Stimulated activated naive B cell treated with anti-CD40 and anti-IgM and Interleukin-4, amounts not matched to agents 10 μg/mL and 1 μg/mL and 100 μg/mL, for 72 hours (primary cell): ENCODE results near the gene MMP28.

Experiments used
- ATAC-seq, 2 donors: fragments of 150-1000 bp; cut with Tn5 transposase; replicated peaks; 2 replicates each; pipeline ENCODE4 v1.10.0; 2021; ENCODE audit warnings: moderate library complexity in 1 of 2
- DNase-seq: peaks from one replicate; pipeline ENCODE4 v3.0.0; 2021
- H3K27ac Mint-ChIP-seq: one replicate; pipeline ENCODE4 v1.8.0; 2022; ENCODE audit warnings: mild to moderate bottlenecking, mixed read lengths
- H3K27me3 Mint-ChIP-seq, 2 donors: one replicate each; pipeline ENCODE4 v1.8.0; 2022; ENCODE audit warnings: mixed read lengths in 2 of 2
- H3K36me3 Mint-ChIP-seq, 2 donors: one replicate each; pipeline ENCODE4 v1.8.0; 2022; ENCODE audit warnings: mixed read lengths in 2 of 2, mild to moderate bottlenecking in 1 of 2
- H3K4me1 Mint-ChIP-seq, 2 donors: one replicate each; pipeline ENCODE4 v1.8.0; 2022; ENCODE audit warnings: mixed read lengths in 2 of 2, mild to moderate bottlenecking in 1 of 2
- H3K4me3 Mint-ChIP-seq, 2 donors: one replicate each; pipeline ENCODE4 v1.8.0; 2022; ENCODE audit warnings: mild to moderate bottlenecking in 2 of 2, mixed read lengths in 2 of 2, moderate library complexity in 1 of 2
- H3K9me3 Mint-ChIP-seq, 2 donors: one replicate each; pipeline ENCODE4 v1.8.0; 2022; ENCODE audit warnings: mixed read lengths in 2 of 2, mild to moderate bottlenecking in 1 of 2

The MMP28 gene

DNA sequence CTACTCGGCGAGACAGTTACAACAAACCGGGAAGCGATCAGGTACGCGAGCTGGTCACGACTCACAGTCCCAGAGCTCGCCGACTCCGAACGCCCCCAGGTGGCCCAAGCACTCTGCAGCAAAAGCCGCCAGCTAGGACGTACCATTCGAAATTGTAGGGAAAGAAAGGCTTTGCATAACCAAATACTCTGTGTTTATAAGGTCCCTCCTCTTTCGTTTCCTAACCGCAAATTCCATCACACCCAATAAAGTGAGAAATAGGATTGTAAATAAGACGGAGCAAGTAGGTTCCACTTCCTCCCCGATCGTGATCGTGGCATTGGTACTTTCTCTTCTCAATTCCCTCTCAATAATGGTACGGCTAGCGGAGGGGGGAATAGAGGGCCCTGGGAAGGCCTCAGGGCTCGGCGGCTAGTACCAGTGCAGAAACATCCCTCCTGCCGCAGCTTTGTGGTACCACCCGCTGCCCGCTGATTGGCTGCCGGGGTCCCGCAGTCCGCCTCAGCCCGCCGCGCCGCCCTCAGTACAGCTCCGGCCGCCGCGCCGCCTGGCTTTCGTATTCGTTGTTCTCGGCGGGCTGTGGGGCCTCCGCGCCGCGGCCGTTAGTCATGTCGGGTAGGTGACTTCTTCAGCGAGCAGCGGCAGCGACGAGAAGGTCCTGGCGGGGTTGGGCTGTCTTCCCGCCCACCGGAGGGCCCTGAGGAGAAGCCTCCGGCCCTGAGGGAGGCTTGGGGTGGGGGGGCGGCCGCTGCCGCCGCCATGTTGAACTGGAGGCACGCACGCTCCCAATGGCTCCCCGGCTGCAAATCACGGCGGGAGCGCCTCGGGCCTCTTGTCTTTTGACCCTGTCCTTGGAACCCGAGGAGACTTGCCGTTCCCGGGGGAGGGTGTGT, 13.8 kb upstream of the MMP28 start, which contains the start of gene TAF15:
TAF15 (plus strand) TSS at position 523 of the 893 bp plus-strand sequence; CDS start at position 609, 86 bp downstream.
- H3K4me3 Mint-ChIP-seq = peak within 1 kb of the TSS; percentile 89 to 98
- no peaks in the 10 kb centered on the region for H3K27me3 Mint-ChIP-seq
- H3K4me1 Mint-ChIP-seq = peaks cover 20 to 38% of the 10 kb centered on the region in 2 donors
- peak; percentile 92 to 93 for ATAC-seq
- H3K27ac Mint-ChIP-seq = peak within 1 kb of the TSS; percentile 99
- peak; percentile 96 for DNase-seq
- H3K36me3 Mint-ChIP-seq = peaks cover 2 to 15% of the 10 kb centered on the region in 2 donors
- no peaks in the 10 kb centered on the region for H3K9me3 Mint-ChIP-seq

DNA sequence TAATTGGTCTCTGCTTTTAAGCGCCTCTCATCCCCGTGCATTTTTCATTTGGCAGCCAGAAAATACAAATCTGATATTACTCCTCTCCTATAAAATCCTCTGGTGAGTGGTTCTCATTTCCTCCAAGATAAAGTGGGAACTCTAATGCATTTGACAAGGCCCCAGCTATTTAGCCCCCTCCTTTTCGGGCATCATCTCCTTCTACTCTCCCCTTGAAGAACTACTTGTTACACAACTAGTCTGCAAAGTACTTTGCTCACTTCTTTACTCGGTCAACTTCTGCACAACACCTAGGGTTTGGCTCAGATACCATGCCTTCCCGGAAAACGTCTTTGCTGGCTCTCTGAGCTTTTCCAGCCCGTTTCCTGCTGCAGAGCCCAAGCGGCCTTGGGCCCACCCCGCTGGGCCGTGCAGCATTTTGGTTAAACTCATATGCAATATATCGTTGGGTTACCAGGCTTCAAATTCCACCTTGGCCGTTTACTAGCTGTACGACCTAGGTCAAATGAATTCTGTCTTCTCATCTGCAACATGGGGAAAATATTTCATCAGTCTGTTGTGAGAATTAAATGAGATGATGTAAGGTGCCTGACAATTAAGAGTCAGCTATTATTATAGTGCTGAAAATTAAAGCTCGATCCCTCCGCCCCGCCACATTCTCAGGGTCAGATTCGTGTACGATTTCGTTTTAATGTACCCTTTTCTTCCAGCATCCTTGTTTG, 13.0 kb upstream of the MMP28 start:
- Mint-ChIP-seq H3K4me1 (peaks cover 20 to 33% of the 10 kb centered on the region in 2 donors), H3K9me3 (no peaks in the 10 kb centered on the region), H3K27me3 (no peaks in the 10 kb centered on the region), H3K27ac (peak overlapping the region; percentile 99), H3K36me3 (peaks cover 2 to 10% of the 10 kb centered on the region in 2 donors), H3K4me3 (peak overlapping the region; percentile 89 to 98)
- DNase-seq (no peak), ATAC-seq (no peak)

DNA sequence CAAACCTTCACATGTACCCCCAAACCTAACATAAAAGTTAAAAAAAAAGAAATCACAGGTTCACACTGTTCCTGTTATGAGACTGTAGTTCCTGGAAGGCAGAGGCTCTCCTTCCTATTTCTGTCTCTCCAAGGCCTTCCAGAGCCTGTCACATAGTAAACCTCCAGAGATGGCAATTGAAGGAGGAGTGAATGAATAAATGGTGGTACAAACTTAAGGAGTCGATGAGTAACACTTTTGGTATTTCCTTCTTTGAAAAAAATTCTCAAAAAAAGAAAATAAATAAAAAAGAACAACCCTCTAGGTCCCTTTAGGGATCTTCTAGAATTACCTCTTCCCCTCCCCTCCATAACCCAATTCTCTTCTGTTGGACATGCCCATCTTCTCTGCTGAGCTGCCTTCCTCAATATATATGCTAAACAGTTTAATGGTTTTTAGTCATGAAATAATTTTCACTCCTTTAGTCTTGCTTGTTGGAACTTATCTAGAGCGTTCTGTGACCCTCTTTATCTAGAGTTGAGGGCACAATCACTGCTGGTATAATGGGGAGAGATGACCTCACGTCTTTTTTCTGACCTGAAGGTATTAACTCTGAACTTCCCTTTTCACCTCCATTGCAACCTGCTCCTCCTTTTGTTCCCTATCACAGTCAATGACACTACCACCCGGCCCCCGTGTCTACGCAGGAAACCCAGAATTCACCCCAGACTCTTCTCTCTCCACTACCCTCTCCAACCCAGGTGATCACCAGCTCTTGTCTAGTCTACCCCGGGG, 12.1 kb upstream of the MMP28 start:
- no peak for DNase-seq
- Mint-ChIP-seq H3K4me1 (peaks cover 17 to 28% of the 10 kb centered on the region in 2 donors), H3K27ac (peak overlapping the region; percentile 14), H3K36me3 (peaks cover 2 to 4% of the 10 kb centered on the region in 2 donors), H3K27me3 (no peaks in the 10 kb centered on the region), H3K9me3 (no peaks in the 10 kb centered on the region), H3K4me3 (no peak overlapping the region)
- no peak for ATAC-seq

DNA sequence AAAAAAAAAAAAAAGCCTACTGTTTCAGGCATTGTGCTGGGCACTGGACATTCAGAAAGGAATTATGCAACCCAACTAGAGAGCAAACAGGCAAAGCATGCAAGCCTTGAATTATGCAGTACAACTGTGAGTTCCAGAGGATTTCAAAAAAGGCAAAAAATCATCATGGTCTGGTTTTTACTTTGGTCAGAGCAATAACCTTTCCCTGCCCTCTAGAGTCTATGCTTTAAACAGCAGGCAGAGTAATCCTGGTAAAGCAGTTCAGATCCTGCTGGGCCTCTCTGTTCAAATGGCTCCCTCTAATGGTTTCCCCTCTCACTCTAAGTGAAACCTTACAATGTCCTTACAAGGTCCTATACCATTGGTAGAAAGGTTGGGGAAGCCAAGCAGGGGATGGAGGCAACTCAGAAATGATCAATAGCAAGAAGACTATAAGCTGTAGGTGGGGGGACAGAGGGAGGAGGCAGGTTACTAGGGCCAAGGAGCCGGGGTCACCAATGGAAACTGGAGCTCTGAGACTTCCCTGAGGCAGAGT, 9.3 kb upstream of the MMP28 start:
- H3K4me1 Mint-ChIP-seq = peaks cover 27 to 32% of the 10 kb centered on the region in 2 donors

DNA sequence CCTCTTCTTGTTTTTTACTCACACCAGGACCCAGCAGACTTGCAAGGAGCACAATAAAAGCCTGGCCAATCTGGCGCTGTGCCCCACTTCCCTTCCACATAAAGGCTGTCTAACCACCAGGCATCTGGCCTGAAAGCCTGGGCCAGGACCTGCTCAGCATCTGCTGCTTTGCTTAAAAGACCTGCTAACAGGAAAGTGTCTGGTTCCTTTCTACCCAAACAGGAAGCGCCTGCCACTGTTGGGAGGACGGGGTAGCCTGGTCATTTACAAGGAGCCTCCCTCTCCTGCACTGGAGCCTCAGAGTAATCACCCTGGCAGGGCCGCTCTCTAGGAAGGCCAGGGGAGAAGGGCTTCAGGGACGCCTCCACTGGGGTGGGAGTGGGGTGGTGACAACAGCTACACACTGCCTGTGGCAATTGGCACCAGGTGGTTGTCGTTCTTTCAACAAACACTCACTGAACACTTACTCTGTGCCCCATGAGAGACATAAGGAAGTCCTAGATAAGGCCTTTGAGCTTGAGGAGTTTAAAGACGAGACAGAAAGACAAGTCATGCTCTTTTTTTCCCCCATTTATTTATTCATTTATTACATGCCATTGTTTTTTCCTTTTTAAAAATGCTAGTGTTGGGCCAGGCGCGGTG, 6.3 kb upstream of the MMP28 start:
- Mint-ChIP-seq H3K4me3 (no peak overlapping the region), H3K36me3 (no peaks in the 10 kb centered on the region), H3K9me3 (no peaks in the 10 kb centered on the region), H3K4me1 (peaks cover 14 to 17% of the 10 kb centered on the region in 2 donors), H3K27me3 (peaks cover 5 to 8% of the 10 kb centered on the region in 2 donors), H3K27ac (peak overlapping the region; percentile 7)
- peak; percentile 22 for DNase-seq
- ATAC-seq = peak; percentile 59 to 71

More for the DNA sequence above, 9.3 kb upstream of the MMP28 start:
- ATAC-seq (peak; percentile 38 to 40), DNase-seq (peak; percentile 42)
- Mint-ChIP-seq H3K27me3 (no peaks in the 10 kb centered on the region), H3K4me3 (no peak overlapping the region), H3K9me3 (no peaks in the 10 kb centered on the region), H3K27ac (no peak overlapping the region), H3K36me3 (peaks cover 0 to 2% of the 10 kb centered on the region in 2 donors)

DNA sequence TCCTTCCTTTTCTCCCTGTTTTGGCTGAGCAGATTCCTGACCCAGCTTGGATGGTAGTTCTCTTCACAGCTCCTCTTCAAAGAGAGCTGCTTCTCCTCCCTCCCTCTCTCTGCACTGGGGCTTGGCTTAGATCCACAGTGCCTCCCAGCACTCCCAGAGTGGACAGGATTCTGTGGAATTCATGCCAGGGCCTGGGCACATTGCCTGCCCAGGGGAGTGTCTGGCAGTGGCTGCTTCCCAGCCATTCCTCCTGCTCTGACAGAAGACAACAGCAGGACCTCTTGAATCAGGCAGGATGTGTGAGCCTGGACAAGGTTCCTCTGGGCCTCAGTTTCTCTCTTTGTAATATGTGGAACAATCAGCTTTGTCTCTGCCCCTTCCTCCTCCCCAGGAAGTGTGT, 4.5 kb upstream of the MMP28 start:
- ATAC-seq = no peak
- Mint-ChIP-seq H3K4me1 (peaks cover 17 to 26% of the 10 kb centered on the region in 2 donors), H3K9me3 (no peaks in the 10 kb centered on the region), H3K4me3 (no peak overlapping the region), H3K27ac (no peak overlapping the region), H3K36me3 (no peaks in the 10 kb centered on the region), H3K27me3 (peaks cover 16 to 20% of the 10 kb centered on the region in 2 donors)
- no peak for DNase-seq

DNA sequence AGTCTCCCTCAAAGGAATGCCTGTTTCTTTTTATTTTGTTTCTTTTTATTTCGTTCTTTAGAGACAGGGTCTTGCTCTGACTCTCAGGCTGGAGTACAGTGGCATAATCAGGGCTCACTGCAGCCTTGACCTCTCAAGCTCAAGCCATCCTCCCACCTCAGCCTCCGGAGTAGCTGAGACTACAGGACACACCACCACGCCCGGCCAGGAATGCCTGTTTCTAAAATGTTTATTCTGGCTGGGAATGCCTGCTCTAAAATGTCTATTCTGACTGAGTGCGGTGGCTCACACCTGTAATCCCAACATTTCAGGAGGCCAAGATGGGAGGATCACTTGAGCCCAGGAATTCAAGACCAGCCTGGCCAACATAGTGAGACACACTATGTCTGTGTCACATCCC, 2.5 kb upstream of the MMP28 start:
- DNase-seq = no peak
- Mint-ChIP-seq H3K36me3 (no peaks in the 10 kb centered on the region), H3K27me3 (peaks cover 33 to 40% of the 10 kb centered on the region in 2 donors), H3K4me3 (no peak overlapping the region), H3K27ac (no peak overlapping the region), H3K9me3 (no peaks in the 10 kb centered on the region), H3K4me1 (peaks cover 19 to 26% of the 10 kb centered on the region in 2 donors)
- ATAC-seq = no peak

DNA sequence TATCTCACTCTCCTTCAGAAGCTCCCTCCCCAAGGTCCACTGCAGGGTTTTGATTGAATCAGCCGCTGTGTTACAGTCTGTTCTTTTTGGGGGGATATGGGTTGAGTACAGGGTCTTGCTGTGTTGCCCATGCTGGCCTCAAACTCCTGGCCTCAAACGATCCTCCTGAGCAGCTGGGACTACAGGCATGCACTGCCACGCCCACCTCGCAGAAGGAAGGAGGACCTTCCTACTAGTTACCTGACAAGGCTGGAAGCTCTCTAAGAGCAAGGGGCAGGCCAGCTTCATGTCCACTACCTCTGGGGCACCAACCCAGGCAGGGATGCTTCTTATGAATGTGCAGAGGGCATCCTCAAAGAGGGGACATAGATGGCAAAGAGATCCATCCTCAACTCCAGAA, 1.9 kb upstream of the MMP28 start:
- Mint-ChIP-seq H3K4me3 (no peak overlapping the region), H3K4me1 (peaks cover 19 to 26% of the 10 kb centered on the region in 2 donors), H3K36me3 (no peaks in the 10 kb centered on the region), H3K9me3 (no peaks in the 10 kb centered on the region), H3K27ac (no peak overlapping the region), H3K27me3 (peaks cover 33 to 41% of the 10 kb centered on the region in 2 donors)
- DNase-seq (no peak), ATAC-seq (no peak)

DNA sequence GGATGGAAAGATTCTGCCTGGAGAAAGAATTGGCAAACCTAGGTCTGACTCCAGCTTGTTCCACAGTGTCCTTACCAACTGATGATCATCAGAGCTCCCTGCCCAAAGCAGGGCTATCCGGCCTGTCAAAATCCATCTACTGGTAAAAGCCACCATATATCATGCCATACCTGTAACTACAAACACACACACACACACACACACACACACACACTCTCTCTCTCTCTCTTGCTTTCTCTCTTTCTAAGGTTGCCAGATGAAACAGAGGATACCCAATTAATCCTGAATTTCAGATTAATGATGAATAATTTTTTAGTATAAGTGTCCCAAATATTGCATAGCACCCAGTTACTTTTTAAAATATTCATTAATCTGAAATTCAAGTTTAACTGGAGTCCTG, 1.5 kb upstream of the MMP28 start:
- peaks cover 19 to 25% of the 10 kb centered on the region in 2 donors for H3K4me1 Mint-ChIP-seq
- H3K27me3 Mint-ChIP-seq = peaks cover 37 to 45% of the 10 kb centered on the region in 2 donors
- ATAC-seq = no peak
- H3K36me3 Mint-ChIP-seq = no peaks in the 10 kb centered on the region
- H3K9me3 Mint-ChIP-seq = no peaks in the 10 kb centered on the region
- DNase-seq = no peak
- H3K27ac Mint-ChIP-seq = no peak overlapping the region
- no peak overlapping the region for H3K4me3 Mint-ChIP-seq

DNA sequence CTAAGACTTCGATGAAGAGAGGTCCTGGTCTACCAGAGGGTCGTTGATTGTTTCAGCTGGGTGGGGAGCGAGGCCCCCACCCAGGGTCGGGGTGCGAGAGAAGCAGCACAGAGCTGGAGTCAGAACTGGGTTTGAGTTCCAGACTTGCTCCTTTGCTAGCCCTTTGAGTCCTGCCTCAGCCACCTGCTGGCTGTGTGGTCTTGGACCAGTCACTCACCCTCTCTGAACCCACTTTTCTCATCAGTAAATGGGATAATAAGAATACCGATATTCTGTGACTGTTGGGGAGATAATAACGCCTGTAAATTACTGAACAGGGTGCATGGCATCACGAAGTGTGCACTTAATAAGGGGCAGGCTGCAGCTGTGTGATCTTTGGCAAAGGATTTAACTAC, 427 bp upstream of the MMP28 start:
- peaks cover 10 to 15% of the 10 kb centered on the region in 2 donors for H3K4me1 Mint-ChIP-seq
- no peaks in the 10 kb centered on the region for H3K36me3 Mint-ChIP-seq
- H3K27ac Mint-ChIP-seq = peak overlapping the region; percentile 9
- DNase-seq (no peak), ATAC-seq (no peak)
- H3K9me3 Mint-ChIP-seq = no peaks in the 10 kb centered on the region
- H3K27me3 Mint-ChIP-seq = peaks cover 41 to 48% of the 10 kb centered on the region in 2 donors
- H3K4me3 Mint-ChIP-seq = peak overlapping the region; percentile 86 to 87

DNA sequence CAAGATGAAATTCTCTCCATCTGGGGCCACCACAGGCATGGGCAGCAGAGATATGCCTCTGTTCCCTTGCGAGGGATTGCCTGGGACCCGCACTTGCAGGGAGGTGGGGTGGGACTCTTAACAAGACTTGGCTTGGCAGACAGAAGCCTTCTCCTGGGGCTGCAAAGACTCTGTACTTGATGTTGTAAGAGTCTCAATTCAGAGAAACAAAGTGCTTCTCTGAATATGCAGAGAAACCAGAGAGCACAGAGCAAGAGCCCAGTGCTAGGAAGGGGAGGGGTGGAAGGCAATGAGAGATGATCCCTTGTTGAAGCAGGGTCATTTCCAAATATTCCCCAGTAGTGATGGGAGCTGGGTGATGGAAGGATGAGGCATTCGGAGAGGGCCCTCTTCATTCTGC, 2.2 kb downstream of the MMP28 start:
- Mint-ChIP-seq H3K36me3 (no peaks in the 10 kb centered on the region), H3K4me3 (no peak overlapping the region), H3K9me3 (no peaks in the 10 kb centered on the region), H3K4me1 (peaks cover 8 to 15% of the 10 kb centered on the region in 2 donors), H3K27me3 (peaks cover 41 to 56% of the 10 kb centered on the region in 2 donors), H3K27ac (no peak overlapping the region)
- ATAC-seq (no peak), DNase-seq (no peak)

DNA sequence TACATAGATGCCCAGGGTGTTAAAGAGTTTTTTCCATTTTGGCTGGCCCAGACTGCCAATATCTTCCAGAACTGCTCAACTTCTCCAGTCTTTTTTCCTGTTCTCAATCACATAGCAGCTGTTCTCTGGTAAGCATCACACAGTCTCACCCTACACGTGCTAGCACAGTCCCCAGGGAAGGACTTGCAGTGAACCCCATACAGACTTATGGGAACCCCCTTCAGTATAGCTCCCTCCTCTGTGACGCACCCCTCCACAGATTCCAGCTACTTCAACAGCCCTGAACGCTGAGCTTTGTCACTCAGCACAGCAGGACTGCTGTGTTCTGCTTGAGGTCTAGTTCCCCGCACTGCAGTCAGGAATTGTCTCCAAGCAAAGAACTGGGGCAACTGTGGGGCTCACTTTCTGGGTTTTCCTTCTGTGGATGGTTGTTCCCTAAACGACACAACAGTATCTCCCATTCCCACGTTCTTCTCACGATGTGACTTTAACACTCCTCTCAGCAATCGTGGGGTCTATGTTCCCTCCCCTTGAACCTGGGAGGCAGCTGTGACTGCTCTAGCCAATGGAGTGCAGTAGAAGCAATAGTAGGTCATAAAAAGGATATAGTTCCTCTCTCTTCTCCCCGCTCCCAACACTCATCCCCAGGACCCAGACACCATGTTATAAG, 3.6 kb downstream of the MMP28 start:
- peaks cover 36 to 48% of the 10 kb centered on the region in 2 donors for H3K27me3 Mint-ChIP-seq
- ATAC-seq (no peak), DNase-seq (no peak)
- H3K4me1 Mint-ChIP-seq = peaks cover 8 to 15% of the 10 kb centered on the region in 2 donors
- no peak overlapping the region for H3K27ac Mint-ChIP-seq
- no peak overlapping the region for H3K4me3 Mint-ChIP-seq
- H3K9me3 Mint-ChIP-seq = no peaks in the 10 kb centered on the region
- no peaks in the 10 kb centered on the region for H3K36me3 Mint-ChIP-seq

DNA sequence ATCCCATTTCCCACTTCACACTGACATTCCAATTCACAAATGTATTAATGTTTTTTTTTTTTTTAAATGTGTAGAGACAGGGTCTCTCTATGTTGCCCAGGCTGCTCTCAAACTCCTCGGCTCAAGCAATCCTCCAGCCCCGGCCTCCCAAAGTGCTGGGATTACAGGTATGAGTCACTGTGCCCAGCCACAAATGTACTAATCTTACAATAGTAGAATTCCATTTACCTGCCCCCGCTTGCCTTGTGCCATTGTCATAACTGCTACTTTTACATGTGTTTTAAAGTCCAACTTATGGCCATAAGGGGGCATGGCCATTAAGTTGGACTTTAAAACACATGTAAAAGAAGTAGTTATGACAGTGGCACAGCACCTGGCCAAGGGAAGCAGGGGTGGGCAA, 4.6 kb downstream of the MMP28 start:
- Mint-ChIP-seq H3K27ac (no peak overlapping the region), H3K4me3 (no peak overlapping the region), H3K36me3 (no peaks in the 10 kb centered on the region), H3K9me3 (no peaks in the 10 kb centered on the region), H3K27me3 (peaks cover 30 to 43% of the 10 kb centered on the region in 2 donors), H3K4me1 (peaks cover 8 to 13% of the 10 kb centered on the region in 2 donors)
- DNase-seq = no peak
- no peak for ATAC-seq
